Thyroid gland (tissue), 4 donors: ENCODE data around the gene PFDN1.

Source experiments
- POLR2A ChIP-seq, 2 donors: fragments of 450-650 bp; IDR thresholded peaks; one replicate each; pipeline ENCODE4 v1.6.1; 2017; ENCODE audit warnings: antibody characterized with exemption in 2 of 2, mild to moderate bottlenecking in 2 of 2, moderate library complexity in 1 of 2
- TF ChIP-seq, protein P1 (sequence below), 6 experiments: fragments of 200-600 bp in 3 of 6; fragments of 450-650 bp in 3 of 6; sonication (generic) in 3 of 6; IDR thresholded peaks; one replicate each; pipeline ENCODE4 v1.5.1; 2016 to 2019; ENCODE audit warnings: antibody characterized with exemption in 6 of 6, mild to moderate bottlenecking in 2 of 6, inconsistent platforms in 1 of 6, moderate library complexity in 1 of 6

GRCh38 chr5:140309706-140310249 lies 6.9 kb upstream of the PFDN1 start:
- TF ChIP-seq, protein P1, sequence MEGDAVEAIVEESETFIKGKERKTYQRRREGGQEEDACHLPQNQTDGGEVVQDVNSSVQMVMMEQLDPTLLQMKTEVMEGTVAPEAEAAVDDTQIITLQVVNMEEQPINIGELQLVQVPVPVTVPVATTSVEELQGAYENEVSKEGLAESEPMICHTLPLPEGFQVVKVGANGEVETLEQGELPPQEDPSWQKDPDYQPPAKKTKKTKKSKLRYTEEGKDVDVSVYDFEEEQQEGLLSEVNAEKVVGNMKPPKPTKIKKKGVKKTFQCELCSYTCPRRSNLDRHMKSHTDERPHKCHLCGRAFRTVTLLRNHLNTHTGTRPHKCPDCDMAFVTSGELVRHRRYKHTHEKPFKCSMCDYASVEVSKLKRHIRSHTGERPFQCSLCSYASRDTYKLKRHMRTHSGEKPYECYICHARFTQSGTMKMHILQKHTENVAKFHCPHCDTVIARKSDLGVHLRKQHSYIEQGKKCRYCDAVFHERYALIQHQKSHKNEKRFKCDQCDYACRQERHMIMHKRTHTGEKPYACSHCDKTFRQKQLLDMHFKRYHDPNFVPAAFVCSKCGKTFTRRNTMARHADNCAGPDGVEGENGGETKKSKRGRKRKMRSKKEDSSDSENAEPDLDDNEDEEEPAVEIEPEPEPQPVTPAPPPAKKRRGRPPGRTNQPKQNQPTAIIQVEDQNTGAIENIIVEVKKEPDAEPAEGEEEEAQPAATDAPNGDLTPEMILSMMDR (IDR thresholded peaks at IDR 0.05): no peak
- TF ChIP-seq POLR2A (IDR thresholded peaks at IDR 0.05): no peak
